Small intestine (tissue), 7 donors: ENCODE data around the gene AGGF1. TPM values are rescaled to one million over a fixed set of nuclear protein-coding genes. Genes with fewer than 3 reads are reported as not detected.
A peak's percentile ranks its signal among the peaks of the same experiment; 100 is the strongest.
"Not testable (repeated sequence)": the region's sequence is repeated elsewhere in the genome, so short reads cannot be mapped to it uniquely, and the experiment has no call there.

Experiments
- DNase-seq, 2 donors: peaks; one replicate each; pipeline versions ENCODE4 v3.0.0 to v3.0.0-alpha.2; 2013
- FAIRE-seq: peaks from 2 replicates; lab custom pipeline; 2012; peaks lifted over from hg19 to GRCh38; lab: Jason Lieb, UNC
- H3K27ac ChIP-seq, 3 donors: one replicate each; pipeline ENCODE4 v1.5.1; 2013; ENCODE audit warnings: low read length in 2 of 3, mild to moderate bottlenecking in 2 of 3, control low read depth in 1 of 3, inconsistent platforms in 1 of 3, low read depth in 1 of 3, moderate library complexity in 1 of 3
- H3K27me3 ChIP-seq, 3 donors: one replicate each; pipeline ENCODE4 v1.6.1; 2013; ENCODE audit warnings: low read length in 3 of 3, inconsistent platforms in 1 of 3; ENCODE audit not compliant: control insufficient read depth in 3 of 3, insufficient read depth in 3 of 3
- H3K36me3 ChIP-seq, 3 donors: one replicate each; pipeline ENCODE4 v1.6.1; 2013; ENCODE audit warnings: low read length in 3 of 3, inconsistent platforms in 1 of 3, low read depth in 1 of 3, mild to moderate bottlenecking in 1 of 3, moderate library complexity in 1 of 3; ENCODE audit not compliant: control insufficient read depth in 3 of 3, insufficient read depth in 2 of 3
- H3K4me1 ChIP-seq, 3 donors: one replicate each; pipeline ENCODE4 v1.6.1; 2013; ENCODE audit warnings: low read length in 2 of 3, inconsistent platforms in 1 of 3, low read depth in 1 of 3, mild to moderate bottlenecking in 1 of 3, moderate library complexity in 1 of 3; ENCODE audit not compliant: control insufficient read depth in 3 of 3, insufficient read depth in 2 of 3
- H3K4me3 ChIP-seq, 3 donors: one replicate each; pipeline ENCODE4 v1.5.1; 2013; ENCODE audit warnings: low read length in 3 of 3, control low read depth in 1 of 3, inconsistent platforms in 1 of 3, low read depth in 1 of 3, mild to moderate bottlenecking in 1 of 3, moderate library complexity in 1 of 3
- H3K9me3 ChIP-seq, 2 donors: one replicate each; pipeline ENCODE4 v1.6.1; 2013; ENCODE audit warnings: low read depth in 1 of 2, low read length in 1 of 2; ENCODE audit not compliant: control insufficient read depth in 2 of 2, insufficient read depth in 1 of 2
- WGBS, 3 donors: extraction: QIAGEN DNeasy Blood & Tissue Kit; methylation state at CpG; one replicate each; pipeline ENCODE4 v1.1.7; 2013; 5-methylcytosine and 5-hydroxymethylcytosine counted together
- polyA plus RNA-seq, 4 donors: library from polyadenylated mRNA; stranded (reverse) in 3 of 4; unstranded in 1 of 4; fragments of 200-250 nt in 3 of 4; fragments of 120-200 nt in 1 of 4; gene quantifications; one replicate each; pipeline versions ENCODE4 v1.2.1 to v1.2.3, GENCODE V29; 2013
- donor health status: healthy with polysubstance abuse.
- donor health status: control.
- donor health status: control.
- donor health status: Bipolar disorder and iron deficiency.
- donor health status: healthy.

The AGGF1 gene
- polyA plus RNA-seq, 4 donors = 10.8 to 30.7 (median 14.6) TPM

- no peak for FAIRE-seq
- peaks cover 0 to 22% (median 6%) of the 10 kb centered on the region in 3 donors for H3K36me3 ChIP-seq
- H3K4me3 ChIP-seq = no peak overlapping the region
- H3K27ac ChIP-seq = no peak overlapping the region
- WGBS, 3 donors = 76 to 85% (median 81%) methylated on average over 2 of the region's 2 CpGs
- DNase-seq = no peak
- H3K4me1 ChIP-seq = peaks cover 0 to 4% (median 2%) of the 10 kb centered on the region in 3 donors
- H3K27me3 ChIP-seq = no peaks in the 10 kb centered on the region
- H3K9me3 ChIP-seq = no peaks in the 10 kb centered on the region
Observed at GRCh38 chr5:77073667-77074066, 43.5 kb downstream of the AGGF1 start.

- WGBS, 3 donors = 94 to 98% (median 94%) methylated on average over 4 of the region's 4 CpGs
- H3K4me3 ChIP-seq = no peak overlapping the region
Observed at GRCh38 chr5:77074745-77075144, 44.5 kb downstream of the AGGF1 start.

GRCh38 chr5:77076961-77077828, 47.0 kb downstream of the AGGF1 start:
- peak overlapping the region in 1 of 3 donors; percentile 38 for H3K27ac ChIP-seq
- peaks cover 0 to 25% (median 2%) of the 10 kb centered on the region in 3 donors for H3K36me3 ChIP-seq
- H3K4me3 ChIP-seq = peak overlapping the region; percentile 28 to 45 (median 34)
- 26 to 69% (median 53%) methylated on average over 59 to 105 of the region's 105 CpGs for WGBS, 3 donors
- H3K9me3 ChIP-seq = no peaks in the 10 kb centered on the region
- FAIRE-seq (no peak), DNase-seq (peak; percentile 4 to 80)
- H3K4me1 ChIP-seq = peaks cover 0 to 4% (median 0%) of the 10 kb centered on the region in 3 donors
- no peaks in the 10 kb centered on the region for H3K27me3 ChIP-seq

More at GRCh38 chr5:77074745-77075144, 44.5 kb downstream of the AGGF1 start:
- H3K27ac ChIP-seq = no peak overlapping the region
- peaks cover 0 to 4% (median 2%) of the 10 kb centered on the region in 3 donors for H3K4me1 ChIP-seq
- H3K9me3 ChIP-seq = no peaks in the 10 kb centered on the region
- FAIRE-seq = no peak
- H3K36me3 ChIP-seq = peaks cover 0 to 22% (median 3%) of the 10 kb centered on the region in 3 donors
- DNase-seq = no peak
- H3K27me3 ChIP-seq = no peaks in the 10 kb centered on the region

- Histone ChIP-seq H3K9me3 (no peaks in the 10 kb centered on the region), H3K27me3 (no peaks in the 10 kb centered on the region), H3K36me3 (peaks cover 0 to 25% (median 2%) of the 10 kb centered on the region in 3 donors), H3K4me3 (peak overlapping the region in 1 of 3 donors; percentile 45), H3K4me1 (peaks cover 0 to 4% (median 0%) of the 10 kb centered on the region in 3 donors), H3K27ac (no peak overlapping the region)
- no peak for FAIRE-seq
- no peak for DNase-seq
- 46 to 90% (median 71%) methylated on average over 12 of the region's 12 CpGs for WGBS, 3 donors
Observed at GRCh38 chr5:77077829-77078176, 47.6 kb downstream of the AGGF1 start.

GRCh38 chr5:77080479-77080878, 50.3 kb downstream of the AGGF1 start:
- H3K27ac ChIP-seq, H3K9me3 ChIP-seq, FAIRE-seq, H3K4me3 ChIP-seq, H3K27me3 ChIP-seq, DNase-seq, H3K4me1 ChIP-seq: not testable (repeated sequence)
- H3K36me3 ChIP-seq = peaks cover 0 to 27% (median 2%) of the 10 kb centered on the region in 3 donors
- 94 to 95% (median 95%) methylated on average over 11 of the region's 11 CpGs for WGBS, 3 donors

- H3K9me3 ChIP-seq = no peaks in the 10 kb centered on the region
- no peak for FAIRE-seq
- H3K27me3 ChIP-seq = no peaks in the 10 kb centered on the region
- WGBS, 3 donors = 81 to 84% (median 84%) methylated on average over 5 of the region's 5 CpGs
- peaks cover 0 to 9% (median 0%) of the 10 kb centered on the region in 3 donors for H3K4me1 ChIP-seq
- H3K27ac ChIP-seq = no peak overlapping the region
- H3K36me3 ChIP-seq = peaks cover 0 to 27% (median 2%) of the 10 kb centered on the region in 3 donors
- no peak overlapping the region for H3K4me3 ChIP-seq
- no peak for DNase-seq
Observed at GRCh38 chr5:77080905-77081304, 50.7 kb downstream of the AGGF1 start.

GRCh38 chr5:77082280-77082679, 52.1 kb downstream of the AGGF1 start:
- H3K27ac ChIP-seq = no peak overlapping the region
- WGBS, 3 donors = 44 to 96% (median 59%) methylated on average over 1 of the region's 1 CpG
- no peak overlapping the region for H3K4me3 ChIP-seq
- H3K36me3 ChIP-seq = peaks cover 0 to 16% (median 0%) of the 10 kb centered on the region in 3 donors
- no peaks in the 10 kb centered on the region for H3K27me3 ChIP-seq
- peaks cover 0 to 5% (median 0%) of the 10 kb centered on the region in 3 donors for H3K4me1 ChIP-seq
- no peaks in the 10 kb centered on the region for H3K9me3 ChIP-seq
- DNase-seq (no peak), FAIRE-seq (no peak)

GRCh38 chr5:77083088-77083487, 52.9 kb downstream of the AGGF1 start:
- no peaks in the 10 kb centered on the region for H3K27me3 ChIP-seq
- 82 to 91% (median 85%) methylated on average over 6 of the region's 6 CpGs for WGBS, 3 donors
- peaks cover 0 to 16% (median 0%) of the 10 kb centered on the region in 3 donors for H3K36me3 ChIP-seq
- H3K4me3 ChIP-seq = no peak overlapping the region
- no peaks in the 10 kb centered on the region for H3K9me3 ChIP-seq
- FAIRE-seq (no peak), DNase-seq (no peak)
- no peak overlapping the region for H3K27ac ChIP-seq
- peaks cover 0 to 13% (median 4%) of the 10 kb centered on the region in 3 donors for H3K4me1 ChIP-seq
